Neural progenitor cell (in vitro differentiated cells): ENCODE measurements around the gene RBFOX2.

Experiments used
- EZH2phosphoT487 ChIP-seq: fragments of 200-600 bp; sonication (generic); IDR thresholded peaks from 2 replicates; pipeline ENCODE4 v1.6.1; 2017; ENCODE audit warnings: antibody characterized with exemption
- TF ChIP-seq, protein P1 (sequence below): fragments of 200-600 bp; sonication (generic); IDR thresholded peaks from 2 replicates; pipeline ENCODE4 v1.5.1; 2017; ENCODE audit warnings: antibody characterized with exemption, mild to moderate bottlenecking

DNA sequence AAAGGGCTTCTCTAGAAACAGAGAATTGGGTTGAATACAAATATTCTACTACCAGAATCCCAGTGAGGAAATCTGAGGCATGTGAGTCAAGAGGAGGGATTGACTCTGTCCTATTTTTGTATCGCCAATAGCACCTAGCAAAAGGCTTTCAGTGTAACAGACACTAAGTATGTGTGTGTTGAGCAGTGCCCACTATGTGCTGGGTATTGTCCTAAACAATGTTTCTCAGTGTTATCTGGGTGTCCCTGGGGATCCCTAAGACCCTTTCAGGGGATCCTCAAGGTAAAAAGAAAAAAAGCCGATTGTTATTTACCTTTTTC, 21.0 kb upstream of the RBFOX2 start:
- TF ChIP-seq, protein P1, sequence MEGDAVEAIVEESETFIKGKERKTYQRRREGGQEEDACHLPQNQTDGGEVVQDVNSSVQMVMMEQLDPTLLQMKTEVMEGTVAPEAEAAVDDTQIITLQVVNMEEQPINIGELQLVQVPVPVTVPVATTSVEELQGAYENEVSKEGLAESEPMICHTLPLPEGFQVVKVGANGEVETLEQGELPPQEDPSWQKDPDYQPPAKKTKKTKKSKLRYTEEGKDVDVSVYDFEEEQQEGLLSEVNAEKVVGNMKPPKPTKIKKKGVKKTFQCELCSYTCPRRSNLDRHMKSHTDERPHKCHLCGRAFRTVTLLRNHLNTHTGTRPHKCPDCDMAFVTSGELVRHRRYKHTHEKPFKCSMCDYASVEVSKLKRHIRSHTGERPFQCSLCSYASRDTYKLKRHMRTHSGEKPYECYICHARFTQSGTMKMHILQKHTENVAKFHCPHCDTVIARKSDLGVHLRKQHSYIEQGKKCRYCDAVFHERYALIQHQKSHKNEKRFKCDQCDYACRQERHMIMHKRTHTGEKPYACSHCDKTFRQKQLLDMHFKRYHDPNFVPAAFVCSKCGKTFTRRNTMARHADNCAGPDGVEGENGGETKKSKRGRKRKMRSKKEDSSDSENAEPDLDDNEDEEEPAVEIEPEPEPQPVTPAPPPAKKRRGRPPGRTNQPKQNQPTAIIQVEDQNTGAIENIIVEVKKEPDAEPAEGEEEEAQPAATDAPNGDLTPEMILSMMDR = no peak
- no peak for TF ChIP-seq EZH2phosphoT487
